Stimulated activated CD4-positive, alpha-beta T cell treated with anti-CD3 and anti-CD28 coated beads, Interleukin-4, amount 100 ng/mL, for 1 hour (primary cell): Measurements from ENCODE around the gene IGFBP7.

Experiments
- DNase-seq: peaks from one replicate; pipeline ENCODE4 v3.0.0-alpha.2; 2020

The IGFBP7 gene

DNA sequence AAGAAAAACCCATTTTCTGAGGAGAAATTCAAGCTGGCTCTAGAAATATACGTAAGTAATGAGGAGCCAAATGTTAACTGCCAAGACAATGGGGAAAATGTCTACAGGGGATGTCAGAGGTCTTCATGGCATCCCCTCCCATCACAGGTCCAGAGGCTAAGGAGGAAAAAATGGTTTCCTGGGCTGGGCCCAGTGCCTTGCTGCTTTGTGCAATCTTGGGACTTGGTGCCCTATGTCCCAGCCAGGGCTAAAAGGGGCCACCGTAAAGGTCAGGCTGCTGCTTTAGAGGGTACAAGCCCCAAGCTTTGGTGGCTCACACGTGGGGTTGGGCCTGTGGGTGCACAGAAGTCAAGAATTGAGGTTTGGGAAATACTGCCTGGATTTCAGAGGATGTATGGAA lies 17.2 kb upstream of the IGFBP7 start:
- no peak for DNase-seq

DNA sequence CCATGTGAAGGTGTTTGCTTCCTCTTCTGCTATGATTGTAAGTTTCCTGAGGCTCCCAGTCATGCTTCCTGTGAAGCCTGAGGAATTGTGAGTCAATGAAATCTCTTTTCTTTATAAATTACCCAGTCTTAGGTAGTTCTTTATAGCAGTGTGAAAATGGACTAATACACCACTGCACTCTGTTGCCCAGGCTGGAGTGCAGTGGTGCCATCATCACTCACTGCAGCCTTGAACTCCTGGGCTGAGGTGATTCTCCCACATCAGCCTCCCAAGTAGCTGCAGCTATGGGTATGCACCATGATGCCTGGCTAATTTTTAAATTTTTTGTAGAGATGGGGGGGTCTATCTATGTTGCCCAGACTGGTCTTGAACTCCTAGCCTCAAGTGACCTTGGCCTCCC lies 15.8 kb upstream of the IGFBP7 start:
- no peak for DNase-seq

DNA sequence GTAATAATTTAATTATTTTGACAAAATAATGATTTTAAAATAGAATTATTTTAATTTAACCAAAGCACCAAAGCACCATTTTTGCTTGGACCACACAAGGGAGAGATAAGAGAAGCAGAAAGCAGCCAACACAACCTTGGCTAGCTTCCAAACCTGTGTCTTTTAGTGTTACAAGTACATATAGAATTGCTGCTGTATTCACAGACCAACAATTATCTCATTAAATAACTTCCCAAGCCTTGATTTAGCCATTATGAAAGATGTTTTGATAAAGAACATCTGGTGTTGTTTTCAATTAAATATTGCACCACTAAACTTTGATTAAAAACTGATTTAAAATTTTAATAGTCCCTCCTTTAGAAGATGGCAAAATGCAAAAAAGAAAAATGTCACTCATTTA lies 14.0 kb upstream of the IGFBP7 start:
- no peak for DNase-seq

DNA sequence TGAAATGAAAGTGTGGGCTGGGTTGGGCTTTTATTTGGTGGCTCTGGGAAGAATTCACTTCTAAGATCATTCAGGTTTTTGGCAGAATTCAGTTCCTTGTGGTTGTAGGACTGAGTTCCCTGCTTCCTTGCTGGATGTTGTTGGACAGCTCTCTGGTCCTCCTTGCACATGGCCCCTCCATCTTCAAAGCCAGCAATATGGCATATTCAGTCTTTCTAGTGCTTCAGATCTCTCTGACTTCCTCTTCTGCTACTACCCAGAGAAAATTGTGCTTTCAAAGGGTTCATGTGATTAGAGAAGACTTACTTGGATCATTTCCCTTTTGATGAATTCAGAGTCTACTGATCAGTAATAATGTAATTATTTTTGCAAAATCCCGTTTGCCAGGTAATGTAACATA lies 12.8 kb upstream of the IGFBP7 start:
- no peak for DNase-seq

DNA sequence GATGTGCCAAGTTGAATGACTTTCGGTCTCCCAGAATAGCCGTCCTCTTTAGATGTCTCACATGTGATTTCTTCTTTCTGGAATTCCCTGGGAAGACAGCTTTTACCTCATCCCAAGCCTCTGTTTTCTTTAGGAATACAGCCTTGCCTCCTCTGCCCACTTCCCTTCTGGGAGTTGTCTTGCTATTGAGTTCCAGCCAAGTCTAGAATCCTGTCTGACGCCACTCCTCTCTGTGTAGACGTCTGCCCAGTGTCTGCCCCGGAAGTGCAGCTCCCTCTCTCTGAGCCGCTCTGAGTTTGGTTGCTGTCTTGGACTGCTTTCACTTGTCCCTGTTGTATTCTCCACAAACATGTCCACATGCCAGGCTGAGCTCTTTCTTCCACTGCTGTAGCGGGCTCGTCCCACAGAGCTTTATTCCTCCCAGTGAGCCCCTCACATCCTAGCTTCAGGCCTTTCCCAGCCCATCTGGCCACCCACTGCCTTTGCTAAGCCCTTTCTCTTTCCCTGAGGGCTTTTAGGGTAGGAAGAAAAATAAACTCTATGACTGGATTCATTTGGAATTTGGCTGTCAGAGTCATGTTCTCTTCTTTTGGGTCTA lies 9.0 kb upstream of the IGFBP7 start:
- no peak for DNase-seq

DNA sequence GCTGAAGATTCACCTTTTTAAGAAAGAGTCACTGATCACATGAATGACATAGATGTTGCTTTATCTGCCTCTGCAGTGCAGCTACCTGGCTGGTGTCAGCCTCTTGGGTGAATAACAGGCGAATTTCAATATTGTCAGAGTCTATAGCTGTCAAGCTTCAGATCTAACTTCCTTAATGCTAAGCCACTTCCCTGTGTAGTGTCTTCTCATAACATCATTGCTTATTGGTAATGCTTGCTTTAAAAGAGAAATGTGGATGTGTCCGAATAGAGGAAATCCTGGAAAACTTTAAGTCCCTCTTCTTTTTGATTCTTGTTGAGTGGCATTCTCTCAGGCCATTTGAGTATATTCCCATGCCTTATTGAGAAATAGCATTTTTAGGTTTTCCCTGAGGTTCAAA lies 7.3 kb upstream of the IGFBP7 start:
- no peak for DNase-seq

DNA sequence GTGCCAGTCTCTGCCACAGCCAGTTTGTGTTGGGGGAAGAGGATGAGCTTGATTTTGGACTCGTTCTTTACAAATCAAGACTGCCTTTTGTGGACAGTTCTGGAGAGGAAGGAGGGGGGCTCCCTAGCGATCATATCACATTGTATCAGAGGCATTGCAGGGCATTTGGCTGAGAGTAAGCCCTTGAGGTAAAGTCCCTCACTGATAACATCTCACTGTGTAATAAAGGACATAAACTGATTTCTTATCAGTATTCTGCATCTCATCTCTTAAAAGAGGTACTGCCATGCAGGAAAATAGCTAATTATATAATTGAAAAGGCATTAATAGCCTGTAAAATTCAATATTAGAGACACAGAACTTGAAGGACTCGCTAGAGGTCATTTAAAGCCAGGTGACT lies 6.1 kb upstream of the IGFBP7 start:
- DNase-seq: no peak

DNA sequence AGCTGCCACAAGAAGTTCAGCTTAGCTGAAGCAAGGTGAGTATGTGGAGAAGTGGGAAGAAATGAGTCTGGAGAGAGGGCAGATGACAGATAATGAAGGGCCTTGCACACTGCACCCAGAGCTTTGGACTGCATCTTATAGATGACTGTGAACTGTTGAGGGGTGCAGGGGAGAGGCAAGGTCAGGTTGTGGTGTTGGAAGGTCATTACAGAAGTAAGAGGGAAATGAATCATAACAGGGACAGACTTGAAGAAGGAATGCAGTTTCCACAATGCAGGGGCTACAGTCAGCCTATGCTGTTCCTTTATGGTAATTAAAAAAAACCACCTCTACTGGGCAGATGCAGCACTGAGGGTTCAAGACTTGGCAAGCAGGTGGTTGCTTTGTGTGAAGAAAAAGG lies 4.8 kb upstream of the IGFBP7 start:
- no peak for DNase-seq

DNA sequence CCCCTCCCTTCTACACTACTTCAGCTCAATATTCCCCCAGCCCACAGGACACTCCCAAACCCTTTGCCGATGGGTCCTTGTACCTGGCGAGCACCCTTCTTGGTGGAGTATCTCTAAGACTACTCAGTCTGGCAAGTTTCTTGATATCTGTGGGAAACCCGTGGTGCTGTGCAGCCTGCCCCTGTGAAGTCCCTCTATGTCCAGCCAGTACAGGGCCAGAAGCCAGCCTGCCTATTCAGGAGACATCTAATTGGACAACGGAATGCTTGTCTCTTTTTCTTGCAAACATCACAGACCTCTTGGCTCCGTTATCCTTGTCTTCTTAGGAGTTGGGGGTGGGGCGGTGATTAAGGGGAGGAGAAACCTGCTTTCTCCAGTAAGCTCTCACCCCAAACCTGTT lies 3.7 kb upstream of the IGFBP7 start:
- no peak for DNase-seq

DNA sequence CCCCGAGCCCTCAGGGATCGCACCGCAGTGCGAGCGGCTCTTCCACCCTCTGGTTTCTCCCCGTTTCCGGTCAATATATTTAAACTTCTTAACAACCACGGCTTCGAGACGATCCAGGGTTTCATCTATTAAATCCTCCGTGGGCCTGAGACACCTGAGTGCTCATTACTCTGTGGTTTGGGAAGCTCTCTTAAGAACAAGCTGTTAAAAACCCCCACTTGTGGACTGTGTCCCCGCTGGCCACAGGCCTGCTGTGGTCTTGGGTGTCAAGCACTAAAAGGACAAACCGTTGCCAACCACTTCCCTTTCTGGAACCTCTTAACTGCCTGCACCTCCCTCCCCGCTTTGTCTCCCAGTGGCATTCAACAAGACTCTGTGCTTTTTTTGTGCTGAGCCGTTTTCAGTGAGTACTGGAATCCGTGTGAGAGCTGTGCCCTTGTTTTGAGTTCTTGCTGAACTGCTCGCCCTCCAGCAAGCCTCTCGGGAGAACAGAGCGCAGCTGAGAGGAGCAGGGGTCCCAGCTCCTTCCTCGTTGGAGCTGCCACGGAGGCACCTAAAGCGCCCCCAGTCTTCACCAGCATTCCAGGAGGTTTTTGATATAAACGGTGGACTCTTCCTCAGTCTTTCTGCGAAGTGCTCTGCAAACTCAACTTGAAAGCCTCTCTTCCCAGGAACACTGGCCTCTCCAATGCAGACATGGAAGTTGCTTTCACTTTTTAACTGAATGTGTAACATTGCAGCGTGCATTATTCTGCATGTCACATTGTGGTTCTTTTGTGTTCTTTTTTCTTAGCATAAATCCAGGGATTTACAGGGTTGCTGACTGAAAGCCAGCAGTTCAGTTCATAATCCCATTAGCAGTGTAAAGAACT lies 691 bp upstream of the IGFBP7 start:
- no peak for DNase-seq

DNA sequence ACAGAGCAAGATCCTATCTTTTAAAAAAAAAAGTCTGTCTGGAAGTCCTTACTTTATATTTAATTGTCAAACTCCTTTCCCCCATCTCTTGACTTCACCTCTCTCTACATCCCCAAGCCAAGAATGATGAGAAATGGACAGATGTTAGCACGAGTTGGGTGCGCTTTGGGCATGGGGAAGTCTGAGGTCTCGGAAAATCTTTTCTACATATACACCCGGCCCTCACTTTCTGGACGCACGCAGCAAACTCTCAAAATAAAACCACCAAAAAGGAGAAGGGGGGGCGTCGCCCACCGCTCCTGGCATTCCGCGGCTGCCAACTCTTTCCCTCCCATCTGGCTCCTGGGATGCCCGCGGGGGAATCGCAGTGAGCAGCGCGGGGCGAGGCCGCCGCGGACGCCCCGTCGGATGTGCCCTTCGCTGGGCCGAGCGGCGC lies 756 bp downstream of the IGFBP7 start:
- no peak for DNase-seq

DNA sequence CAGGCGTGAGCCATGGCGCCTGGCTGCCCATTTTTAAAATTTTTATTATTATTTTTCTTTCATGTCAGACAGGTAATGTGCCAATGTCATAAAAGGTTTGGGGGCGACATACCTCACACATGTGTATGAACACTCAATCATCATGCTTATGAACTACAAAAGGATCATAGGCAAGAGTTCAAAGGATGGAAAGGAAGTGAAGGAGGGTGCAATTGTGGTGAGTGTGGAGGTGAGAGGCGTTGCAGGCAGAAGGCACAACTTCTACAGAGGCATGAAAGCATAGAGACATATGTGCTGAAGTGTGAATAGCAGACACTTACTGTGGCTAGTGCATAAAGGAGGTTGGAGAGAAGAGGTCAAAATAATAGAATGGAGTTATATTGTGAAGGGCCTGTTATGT lies 4.0 kb downstream of the IGFBP7 start:
- DNase-seq: no peak

DNA sequence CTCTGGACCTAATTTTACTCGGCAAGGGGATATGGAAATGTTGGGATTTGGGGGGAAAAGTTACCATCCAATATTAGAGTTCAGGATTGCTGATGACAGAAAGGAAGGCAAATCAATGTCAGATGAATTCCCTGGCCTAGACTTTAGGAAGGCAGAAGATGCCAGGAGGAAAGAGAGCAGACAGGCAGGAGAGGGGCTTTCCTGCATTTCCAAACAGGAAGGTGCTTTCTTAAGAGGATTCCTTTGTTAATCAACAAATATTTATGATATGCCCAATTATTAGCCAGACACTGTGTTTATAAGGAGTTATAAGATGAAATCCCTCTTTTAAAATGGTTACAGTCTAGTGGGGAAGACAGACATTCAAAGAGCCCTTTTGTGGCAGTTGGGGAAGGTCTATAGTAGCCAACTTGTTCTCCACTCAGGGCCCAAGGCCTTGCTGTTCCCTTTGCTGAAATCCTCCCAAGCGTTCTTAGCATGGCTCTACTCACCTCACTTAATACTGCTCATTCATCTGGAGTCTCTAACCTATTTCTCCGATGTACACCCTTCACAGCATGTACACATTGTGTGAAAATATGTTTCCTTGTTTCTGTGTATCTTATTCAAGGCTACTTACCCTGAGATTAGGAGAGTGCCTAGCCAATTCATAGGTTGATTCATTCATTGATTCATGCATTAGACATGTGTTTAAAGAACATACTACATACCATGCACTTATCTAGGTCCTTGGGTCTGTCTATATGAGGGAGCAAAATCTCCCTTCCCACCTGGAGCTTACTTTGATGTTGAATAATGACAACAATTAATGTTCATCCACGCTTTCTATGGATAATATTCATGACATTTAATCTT lies 5.3 kb downstream of the IGFBP7 start:
- no peak for DNase-seq

DNA sequence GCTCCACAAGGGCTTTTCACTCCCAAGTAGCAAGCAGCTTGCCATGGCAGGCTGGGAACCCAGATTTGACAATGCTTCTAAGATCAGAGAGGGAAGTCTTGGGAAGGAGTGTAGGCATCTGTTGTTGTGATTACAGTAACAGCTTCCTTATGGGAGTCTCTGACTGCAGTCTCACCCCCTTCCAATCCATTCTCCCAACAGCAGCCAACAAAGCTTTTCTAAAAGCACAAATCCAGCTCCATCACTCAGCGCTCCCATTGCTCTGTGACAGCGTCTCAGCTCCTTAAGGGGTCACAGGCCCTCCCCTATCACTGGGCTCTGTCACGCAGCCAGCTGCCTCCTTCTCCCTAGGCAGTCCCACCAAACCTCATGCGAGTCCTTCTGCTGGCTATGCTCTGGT lies 7.1 kb downstream of the IGFBP7 start:
- no peak for DNase-seq

DNA sequence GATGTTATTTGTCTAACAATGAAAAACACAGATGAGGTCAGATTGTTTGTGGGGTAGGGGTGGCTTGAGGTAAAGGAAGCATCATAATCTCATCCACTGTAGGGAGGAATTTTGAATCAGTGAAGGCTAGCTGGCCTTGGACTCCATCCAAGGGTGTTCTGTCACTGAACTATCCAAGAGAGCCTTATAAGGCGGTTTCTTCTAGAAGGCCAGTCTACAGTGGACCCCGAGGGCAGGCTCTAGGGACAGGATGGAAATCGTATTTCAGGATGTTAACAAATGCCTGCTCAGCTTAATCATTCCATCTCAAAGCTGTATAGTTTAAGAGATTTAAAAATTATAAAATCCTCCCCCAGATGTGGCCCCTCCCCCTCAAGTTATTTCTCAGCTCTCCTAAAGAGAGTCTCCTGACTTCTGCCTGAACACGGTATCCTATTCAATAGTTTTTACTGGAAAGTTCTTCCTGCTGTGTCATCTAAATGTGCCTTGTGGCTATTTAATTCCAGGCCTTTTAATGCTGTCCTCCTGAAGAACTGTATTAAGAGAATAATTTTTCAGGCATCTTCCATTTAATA lies 8.0 kb downstream of the IGFBP7 start:
- no peak for DNase-seq

DNA sequence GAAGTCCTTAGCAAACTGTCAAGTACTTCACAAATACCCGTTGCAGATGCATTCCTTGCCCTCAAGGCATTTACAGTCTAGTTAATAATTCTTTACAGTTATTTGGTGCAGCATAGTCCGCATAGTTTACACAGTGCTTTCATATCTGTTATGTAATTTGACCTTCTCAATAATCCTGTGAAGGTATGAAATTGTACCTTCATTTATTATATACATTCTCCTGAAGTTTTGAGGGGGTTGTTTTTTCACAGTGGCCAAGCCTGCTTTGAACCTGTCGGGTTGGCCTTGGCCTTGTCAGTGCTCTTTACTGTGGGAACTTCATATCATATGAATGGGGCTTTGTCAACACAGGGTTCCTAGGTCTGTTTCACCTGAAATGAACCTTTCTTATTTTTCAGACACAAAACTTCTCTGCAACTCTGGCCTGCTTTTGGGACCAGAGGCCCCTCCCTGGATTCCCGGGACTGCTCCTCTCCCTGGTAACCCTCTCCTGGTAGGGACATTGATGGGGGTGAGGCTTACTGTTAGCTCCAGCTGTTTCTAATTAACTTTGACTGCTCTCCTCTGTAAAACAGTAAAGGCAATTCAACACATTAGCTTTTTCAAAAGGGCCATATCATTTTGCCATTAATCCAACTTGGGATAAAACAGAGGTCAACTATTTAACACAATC lies 9.1 kb downstream of the IGFBP7 start:
- DNase-seq: no peak

DNA sequence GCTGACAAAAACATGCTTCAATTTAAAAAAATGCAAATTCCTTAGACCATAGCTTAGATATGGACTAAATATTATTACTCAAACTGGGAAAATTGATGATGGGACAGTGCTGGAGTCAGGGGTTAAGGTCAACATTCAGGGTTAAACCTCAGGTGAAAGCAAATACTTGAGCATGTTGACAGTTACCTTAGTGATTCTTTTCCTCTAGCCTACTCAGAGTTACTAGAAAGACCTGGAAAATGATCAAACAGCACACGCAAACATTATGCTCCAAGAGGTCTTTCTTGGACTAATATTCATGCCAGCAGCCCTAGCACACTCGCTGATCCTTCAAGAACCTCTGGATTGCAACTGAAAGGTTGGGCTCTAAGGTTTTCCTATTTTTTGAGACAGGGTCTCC lies 10.8 kb downstream of the IGFBP7 start:
- DNase-seq: no peak

DNA sequence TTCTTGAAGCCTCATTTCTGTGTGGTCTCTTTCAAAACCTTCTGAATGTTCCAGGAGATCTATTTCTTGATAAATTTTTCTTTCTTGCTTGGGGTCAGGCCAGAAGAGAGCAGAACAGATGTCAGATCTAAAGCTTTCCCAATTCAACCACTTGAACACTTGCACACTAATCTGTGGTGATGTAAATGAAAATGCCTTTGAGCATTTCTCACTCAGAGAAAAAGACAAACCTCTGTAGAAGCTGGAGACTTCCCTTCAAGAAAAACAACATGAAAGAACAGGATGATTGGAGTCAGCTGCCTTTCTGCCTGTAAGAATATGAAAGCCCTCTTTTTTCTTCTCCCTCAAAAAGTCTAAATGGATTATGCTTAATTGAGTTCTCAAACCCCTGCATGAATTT lies 11.2 kb downstream of the IGFBP7 start:
- DNase-seq: no peak

DNA sequence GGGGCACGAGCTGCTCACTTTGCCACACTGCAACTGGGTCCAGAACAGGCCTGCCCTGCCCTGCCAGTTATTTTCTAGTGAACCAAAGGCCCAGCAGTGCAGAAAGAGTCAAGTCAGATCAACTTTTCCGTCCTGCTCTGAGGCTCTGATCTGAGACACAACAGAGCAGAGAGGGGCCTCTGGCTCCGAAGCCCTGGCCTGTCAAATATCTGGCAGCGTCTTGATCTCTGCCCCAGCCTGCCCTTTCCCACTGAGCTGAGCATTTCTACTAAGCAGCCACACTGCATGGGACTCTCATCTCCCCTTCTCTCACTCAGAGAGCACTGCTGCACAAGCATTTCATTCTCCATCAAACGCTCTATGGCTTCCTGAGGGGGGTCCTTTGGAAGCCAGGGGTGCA lies 11.8 kb downstream of the IGFBP7 start:
- no peak for DNase-seq

DNA sequence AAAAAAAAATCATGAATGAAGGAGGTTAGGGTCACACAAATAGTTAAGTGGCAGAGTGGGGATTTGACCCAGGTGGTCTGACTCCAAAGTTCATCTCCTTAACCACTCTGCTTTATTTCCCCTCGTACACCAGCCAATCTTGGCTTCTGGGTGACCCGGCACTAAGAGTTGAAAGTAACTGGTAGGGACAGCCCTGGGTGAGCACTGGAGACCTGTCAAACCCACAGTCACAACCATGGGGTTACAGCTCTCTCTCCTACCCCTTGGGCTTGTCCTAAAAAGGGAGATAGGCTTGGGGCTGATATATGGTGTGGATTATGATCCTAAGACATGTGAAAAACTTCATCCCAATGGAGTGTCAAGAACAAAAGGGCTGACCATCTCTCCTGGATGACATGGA lies 12.5 kb downstream of the IGFBP7 start:
- no peak for DNase-seq

DNA sequence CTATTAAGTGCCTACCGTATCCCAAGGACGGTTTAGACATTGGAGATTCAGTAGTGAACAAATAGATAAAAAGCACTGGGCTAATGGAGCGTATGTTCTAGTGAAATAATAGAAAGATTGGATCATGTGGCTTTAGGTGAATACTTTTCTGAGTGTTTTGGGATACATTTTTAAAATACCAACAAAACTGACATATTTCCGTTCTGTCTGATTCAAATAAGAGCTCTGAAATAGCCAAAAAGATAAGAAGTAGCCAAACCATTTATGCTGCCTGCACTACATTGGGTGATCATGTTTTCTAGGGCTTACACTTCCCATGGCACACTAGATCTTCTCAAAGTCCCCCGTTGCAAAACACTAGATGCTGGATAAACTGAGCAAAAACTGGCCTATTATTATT lies 14.2 kb downstream of the IGFBP7 start:
- DNase-seq: no peak

DNA sequence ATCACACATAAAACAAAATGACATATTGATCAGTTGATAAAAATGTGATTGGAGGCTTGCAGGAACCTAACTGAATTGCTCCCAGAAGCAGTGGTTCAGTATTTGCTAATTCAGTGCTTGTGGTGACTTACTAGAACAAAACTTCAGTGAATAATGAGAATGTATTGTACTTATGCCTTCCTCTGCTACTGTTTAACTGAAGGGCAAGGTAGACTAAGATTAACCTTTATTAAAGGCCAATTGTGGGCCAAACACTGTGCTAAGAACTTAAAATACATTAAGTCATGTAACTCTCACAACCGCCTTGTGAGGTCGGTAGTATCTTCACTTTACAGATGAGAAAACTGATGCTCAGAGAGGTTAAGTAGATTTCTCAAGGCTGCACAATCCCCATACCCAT lies 14.9 kb downstream of the IGFBP7 start:
- no peak for DNase-seq

DNA sequence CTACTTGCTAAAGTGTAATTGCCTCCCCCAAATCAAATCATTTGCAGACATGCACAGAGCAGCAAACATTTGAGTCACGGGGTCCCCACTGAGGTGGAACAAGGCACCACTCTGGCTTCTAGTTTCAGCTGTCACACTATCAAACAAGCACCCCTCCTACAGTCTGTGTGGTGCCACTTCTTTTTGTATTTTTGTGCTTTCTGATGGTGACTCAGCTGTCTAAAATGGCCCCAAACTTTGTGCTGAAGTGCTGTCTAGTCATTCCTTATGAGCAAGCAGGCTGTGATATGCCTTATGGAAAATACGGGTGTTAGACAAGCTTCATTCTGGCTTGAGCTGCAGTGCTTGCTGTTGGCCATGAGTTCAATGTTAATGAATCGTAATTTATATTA lies 15.4 kb downstream of the IGFBP7 start:
- DNase-seq: no peak
